GM19193 (cell line): Measurements from ENCODE around the gene SLC30A7.

ENCODE experiments used
- POLR2A ChIP-seq: IDR thresholded peaks from 4 replicates; pipeline ENCODE4 v1.6.1; 2011; ENCODE audit not compliant: insufficient read depth, insufficient read length; ENCODE audit errors: extremely low read depth

Gene SLC30A7

DNA sequence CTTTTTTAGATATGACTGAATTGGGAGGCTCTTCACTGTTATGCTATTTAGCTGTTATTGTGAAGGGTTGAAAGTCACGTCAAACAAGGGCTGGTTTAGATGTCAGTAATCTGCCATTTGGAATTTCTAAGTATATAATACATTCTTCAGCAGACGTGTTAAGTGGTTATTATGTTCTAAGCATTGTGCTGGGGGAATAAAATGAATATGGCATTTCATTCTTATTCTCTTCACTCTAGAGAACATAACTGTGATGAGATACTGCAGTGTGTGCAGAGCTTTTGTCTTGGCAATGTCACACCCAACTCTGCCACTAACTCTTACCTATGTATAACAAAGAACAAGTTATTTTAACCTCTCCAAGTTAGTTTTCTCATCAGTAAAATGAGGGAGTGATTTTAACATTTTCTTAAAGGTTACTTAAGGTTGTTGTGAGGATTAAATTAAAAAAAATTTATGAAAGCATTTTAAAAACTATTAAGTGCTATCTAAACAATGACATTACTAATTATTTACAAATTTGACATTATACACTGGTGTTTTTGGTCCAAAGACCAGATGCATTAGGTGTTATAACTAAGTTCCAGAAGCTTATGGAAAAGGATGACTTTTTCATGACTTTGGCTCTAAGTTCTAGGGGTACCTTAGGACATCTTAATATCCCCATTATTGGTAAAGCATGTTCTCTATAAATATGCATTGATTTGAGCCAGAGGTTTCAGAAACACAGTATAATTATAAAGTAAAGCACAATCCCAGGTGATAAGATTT is 58.3 kb downstream of the SLC30A7 start:
- no peak for TF ChIP-seq POLR2A

DNA sequence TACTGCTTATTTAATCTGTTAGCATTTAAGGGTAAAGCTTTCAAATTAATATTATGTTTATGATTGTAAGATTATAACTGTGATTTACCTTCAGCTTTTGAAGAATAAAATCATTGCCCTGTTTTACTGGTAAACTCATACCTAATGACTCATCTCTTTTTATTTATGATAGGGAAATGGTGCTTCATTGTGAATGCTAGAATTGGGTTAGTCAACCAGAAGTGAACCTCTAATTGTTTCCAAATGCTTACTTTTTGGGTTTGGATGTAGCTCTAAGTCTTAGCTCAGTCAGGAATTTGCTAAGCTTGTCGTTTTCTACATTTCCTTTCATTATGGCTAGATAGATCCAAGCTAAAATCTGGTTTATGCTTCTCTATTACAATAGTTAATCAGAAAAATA is 59.4 kb downstream of the SLC30A7 start:
- no peak for TF ChIP-seq POLR2A

DNA sequence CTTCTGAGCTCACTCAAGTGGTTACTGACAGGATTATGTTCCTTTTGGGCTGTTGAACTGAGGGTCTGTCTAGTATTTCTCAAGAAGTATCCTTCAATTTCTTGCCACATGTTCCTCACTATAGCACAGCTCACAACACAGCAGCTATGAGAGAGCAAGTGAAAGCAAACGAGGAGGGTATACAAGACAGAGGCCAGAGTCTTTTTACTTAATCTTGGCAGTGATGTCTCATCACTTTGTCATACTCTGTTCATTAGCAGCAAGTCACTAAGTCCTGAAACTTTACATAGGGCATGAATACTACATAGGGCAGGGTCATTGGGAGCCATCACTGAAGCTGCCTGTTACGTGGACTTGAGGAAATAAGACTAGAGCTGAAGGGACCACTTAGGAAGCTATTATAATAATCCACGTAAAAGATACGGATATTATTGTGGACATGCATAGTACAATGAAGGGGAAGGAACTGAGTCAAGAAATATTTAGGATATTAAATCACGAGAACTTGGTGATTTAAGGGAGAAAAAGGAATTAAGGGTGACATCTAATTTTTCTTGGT is 63.7 kb downstream of the SLC30A7 start:
- no peak for TF ChIP-seq POLR2A

DNA sequence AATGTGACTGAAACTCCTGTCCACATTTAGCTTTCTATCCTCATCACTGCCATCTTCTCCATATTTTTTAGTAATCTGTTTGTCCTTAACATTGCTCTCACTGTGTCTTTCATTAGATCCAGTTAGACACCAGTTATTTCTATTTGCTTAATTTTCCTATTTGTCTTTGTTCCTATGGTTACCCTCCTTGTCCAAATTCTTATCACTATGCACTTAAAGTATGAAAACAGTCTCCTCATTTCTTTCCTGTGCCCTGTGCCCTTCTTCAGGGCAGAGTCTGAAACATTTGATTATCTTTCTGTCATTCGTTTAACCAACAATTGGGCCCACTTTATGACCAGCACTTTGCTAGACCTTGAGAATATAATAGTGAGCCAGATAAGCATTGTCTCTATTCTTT is 64.2 kb downstream of the SLC30A7 start:
- no peak for TF ChIP-seq POLR2A

DNA sequence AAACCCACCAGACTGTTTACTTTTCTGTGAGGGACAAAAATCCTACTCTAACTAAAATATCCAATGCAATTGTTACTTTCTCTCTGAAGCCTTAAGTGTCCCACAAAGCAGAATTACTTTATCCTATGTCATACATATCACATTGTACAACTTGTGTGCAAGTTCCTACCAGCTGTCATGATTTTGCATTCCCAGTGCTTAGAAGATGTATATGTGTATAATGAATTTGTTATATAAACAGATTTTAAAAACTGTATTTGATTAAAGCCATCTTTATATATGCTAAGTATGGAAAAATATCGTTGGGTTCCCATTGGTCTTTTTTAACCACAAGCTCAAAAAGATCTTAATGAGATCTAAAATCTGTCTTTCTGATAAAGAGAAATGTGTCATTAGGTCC is 72.7 kb downstream of the SLC30A7 start:
- TF ChIP-seq POLR2A, result no peak

DNA sequence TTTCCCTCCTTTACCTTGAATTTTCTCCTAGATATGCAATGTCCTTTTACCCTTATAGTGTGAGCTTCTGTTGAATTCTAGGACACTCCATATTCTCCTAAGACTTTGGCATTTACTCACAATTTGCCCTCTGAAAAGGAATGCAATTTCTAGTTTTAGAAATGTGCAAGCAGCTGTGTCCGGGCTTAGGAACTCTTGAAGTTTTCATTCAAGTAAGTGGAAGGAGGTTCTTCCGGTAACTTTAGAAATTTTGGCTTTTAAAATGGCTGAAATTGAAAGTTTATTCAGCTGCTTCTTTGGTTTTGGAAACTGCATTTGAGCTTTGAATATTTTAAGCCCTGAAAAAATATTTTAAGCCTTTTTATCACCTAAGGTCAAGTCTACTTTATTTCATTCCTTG is 73.4 kb downstream of the SLC30A7 start:
- no peak for TF ChIP-seq POLR2A

DNA sequence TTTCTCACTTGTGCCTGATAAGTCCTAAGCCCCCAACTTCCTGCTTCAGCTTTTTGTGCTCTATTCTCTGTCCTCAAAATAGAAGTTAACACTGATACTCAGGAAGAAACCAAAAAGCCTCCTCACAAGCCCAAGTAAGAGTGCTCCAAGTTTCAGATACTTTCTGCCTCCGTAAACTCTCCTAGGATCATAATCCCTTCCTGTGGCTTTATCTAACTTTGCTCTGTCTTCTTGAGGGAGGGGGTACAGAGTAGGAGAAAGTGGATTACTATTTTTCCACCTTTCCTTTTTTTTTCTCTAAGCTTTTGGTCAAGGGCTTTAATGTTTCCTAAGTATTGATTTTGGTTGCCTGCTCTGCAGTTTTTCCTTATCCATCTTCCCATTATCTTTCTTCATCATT is 75.1 kb downstream of the SLC30A7 start:
- TF ChIP-seq POLR2A, result no peak

DNA sequence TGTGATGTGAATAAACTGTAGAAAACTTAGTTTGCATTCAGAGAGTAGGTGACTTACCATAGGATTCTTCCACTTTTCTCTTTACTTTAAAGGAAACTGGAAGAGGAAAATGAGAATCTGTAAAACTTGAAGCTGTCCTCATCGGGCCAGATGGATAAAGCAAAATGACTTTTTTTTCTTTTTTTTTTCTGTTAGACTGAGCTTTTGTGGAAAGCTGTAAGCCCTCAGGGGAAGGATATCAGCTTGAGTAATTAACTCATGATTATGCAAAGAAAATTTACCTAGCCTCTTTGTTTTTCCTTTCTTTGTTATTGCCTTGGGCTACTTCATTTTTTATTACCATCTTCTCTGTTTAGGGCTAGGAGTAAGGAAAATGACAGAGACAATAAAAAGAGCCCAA is 76.3 kb downstream of the SLC30A7 start:
- no peak for TF ChIP-seq POLR2A

DNA sequence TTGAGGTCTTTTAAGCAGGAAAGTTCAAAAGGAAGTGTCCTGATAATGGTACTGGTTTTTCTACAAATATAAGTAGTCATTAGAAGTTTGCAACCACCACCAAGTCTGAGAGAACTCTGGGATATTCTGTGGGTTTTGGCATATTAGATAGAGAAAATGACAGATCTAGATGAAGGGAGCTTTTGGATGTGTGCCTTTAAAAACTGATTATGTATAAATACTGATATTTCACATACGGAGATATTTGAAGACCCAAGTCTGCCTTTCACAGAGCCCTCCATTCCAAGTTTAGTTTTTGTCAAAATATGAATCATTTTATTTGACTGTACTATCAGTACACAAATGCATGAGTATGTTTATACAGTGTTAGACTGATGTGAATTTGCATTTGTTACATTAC is 81.0 kb downstream of the SLC30A7 start:
- no peak for TF ChIP-seq POLR2A

DNA sequence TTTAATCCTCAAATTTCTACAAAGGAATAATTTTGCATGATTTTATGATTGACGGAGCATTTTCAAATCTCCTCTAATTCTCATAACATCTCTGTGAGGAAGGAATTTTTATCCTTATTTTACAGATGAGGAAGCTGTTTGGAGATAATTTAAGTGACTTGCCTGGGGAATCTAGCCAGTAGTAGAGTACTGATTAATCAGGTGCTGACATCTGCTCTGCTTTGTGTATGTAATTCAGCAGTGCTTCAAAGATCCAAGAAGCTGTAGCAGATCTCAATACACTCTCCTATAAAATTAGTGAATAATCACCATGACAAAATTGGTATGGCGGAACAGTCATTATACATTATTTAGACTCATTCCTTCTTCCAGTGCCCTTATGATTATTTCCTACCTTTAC is 83.7 kb downstream of the SLC30A7 start:
- no peak for TF ChIP-seq POLR2A

DNA sequence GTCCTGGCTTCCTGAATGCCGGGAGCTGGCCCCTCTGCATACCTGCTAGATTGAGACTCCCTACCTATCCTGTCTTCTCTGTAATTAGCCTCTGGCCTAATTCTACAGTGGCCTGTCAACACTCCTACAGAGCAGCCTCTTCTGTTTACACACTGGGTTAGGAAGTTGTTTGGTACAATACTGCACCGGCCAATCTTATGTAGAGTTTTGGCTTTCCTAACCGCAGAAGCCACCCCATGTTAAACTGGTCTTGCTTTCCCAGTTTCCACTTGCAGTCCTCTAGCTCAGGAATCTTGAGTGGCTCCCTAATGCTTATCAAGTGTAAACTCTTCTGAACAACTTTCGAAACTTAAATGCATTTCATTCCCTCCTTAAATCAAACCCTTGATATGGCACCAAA is 86.9 kb downstream of the SLC30A7 start:
- TF ChIP-seq POLR2A, result no peak

DNA sequence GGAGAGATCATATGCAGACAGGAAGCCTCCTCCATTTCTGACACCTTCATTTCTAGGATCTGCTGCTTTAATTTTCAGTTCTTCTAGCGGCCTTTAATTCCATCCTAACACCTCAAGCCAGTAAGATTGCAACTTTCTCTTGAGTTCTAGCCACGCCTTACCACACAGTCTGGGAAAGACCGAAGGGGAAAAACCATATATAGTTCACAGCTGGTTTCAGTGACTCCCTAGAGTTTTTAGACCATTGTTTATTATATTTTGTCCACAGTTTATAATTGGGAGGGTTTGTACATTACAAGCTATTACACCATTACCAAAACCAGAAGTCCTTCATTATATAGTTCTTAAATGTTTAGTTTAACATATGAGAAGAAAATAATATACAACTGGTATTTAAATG is 92.2 kb downstream of the SLC30A7 start:
- TF ChIP-seq POLR2A, result no peak

DNA sequence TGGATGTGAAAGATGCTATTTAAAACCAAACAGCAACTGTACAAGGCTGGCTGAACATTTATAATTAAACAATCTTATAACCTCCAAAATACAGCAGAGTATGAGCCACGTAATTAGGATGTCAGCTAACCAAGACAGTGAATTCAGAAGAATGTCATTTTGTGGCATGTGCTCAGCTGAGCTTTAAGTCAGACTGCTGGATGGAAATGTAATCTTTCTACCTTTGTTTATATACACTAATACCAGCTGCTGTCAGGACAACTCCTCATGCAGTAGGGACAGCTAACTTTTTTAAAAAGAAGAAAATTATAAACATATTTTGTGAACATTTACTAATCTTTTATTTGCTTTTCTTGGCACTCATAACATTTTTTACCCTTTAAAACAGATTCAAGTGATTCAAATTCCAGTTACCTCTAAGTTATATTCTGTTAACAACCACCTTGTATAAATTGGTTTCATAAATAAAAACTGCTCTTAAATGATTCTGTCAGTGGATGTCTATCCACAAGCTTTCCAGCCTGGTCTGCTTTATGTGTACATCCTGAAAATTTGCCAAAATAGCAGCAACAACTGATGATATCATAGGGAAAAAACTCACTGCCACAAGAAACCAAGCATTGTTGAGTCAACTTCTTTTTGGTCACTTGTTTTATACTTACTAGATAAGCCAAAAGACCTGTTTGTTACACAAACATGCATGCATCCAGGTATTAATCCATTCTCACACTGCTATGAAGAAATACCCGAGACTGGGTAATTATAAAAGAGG is 93.6 kb downstream of the SLC30A7 start:
- no peak for TF ChIP-seq POLR2A

DNA sequence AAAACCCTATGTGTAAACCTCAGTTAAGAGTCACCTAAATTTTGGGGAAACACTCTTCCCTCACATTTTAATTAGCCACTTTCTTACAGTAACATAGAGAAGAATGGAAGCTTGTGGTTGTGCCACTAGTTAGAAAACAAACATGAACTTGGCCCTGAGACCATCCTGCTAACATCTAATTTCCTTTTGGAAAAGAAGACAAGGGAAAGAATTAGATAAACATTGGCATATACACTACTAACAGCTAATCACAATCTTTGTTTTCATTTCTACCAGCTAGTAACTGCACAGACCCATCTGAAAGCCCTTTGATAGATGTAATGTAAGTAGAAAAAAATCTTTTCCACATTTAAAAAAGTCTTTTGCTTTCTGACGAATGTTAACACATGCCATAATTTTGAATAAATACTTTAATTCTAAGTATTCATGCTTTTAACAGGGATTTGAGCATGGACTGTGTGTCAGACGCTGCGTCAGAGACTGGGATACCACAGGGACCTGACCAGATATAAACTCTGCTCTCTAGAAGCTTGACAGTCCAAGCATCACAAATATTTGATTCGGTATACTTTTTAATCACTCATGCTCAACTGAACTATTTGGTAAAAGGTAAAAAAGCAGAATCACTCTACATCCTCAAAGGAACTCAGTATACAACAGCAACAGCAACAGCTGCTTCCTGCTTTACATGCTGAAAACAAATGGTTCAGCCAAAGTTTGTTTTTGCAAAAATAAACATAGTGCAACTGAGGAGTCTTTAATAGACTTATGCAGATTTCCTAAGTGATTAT is 99.5 kb downstream of the SLC30A7 start:
- TF ChIP-seq POLR2A, result no peak

DNA sequence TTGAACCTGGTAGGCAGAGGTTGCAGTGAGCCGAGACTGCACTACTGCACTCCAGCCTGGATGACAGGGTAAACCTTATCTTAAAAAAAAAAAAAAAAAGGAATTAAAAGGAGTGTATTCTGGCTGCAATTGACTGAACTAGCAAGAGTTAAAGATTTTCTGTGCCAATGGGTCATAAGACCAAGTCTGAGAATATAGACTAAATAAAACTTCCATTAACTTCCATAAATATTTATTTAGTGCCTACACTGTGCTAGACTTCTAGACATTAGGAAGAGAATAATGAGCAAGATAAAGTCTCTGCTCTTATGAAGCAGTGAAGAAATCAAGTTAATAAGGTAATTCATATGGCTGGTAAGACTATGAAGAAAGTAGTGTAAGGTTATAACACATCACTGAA is 102.5 kb downstream of the SLC30A7 start:
- TF ChIP-seq POLR2A, result no peak

DNA sequence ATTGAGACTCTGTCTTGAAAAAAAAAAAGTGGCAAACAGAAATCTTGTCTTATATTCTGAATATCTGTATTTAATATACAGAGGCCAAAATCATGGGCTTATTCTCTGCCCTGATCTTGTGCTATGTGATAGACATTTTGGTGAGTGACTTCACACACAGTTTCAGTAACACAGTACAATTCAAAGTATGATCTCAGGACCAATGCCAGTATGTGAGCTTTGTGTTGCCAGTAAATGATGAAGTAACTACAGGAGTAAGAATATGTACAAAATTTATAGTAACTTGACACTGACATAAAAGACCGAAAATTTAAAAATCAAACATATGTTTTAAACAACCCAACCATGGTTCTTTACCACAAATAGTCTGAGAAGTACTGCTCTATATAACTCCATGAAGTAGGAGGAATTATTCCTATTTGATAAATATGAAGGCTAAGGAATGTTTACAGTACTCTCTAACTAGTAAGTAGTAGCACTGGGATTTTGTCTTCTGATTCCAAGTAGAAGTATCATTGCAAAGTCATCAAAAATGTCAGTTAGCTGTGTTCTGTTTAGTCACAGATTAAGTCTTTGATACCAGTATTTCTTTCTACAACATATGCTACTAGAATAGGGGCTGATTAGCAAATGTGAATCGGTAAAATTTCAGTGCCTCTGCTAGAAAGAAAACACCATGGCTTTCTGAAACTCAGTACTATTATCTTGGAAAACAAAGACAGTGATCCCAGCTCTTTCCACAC is 104.4 kb downstream of the SLC30A7 start:
- TF ChIP-seq POLR2A, result no peak
